Stimulated activated CD4-positive, alpha-beta T cell treated with anti-CD3 and anti-CD28 coated beads, TNF-alpha, amount 100 ng/mL, for 48 hours (primary cell): ENCODE measurements around the gene REXO5.
"Not testable (repeated sequence)": the region's sequence is repeated elsewhere in the genome, so short reads cannot be mapped to it uniquely, and the experiment has no call there.

ENCODE experiments used
- DNase-seq, 3 donors: peaks; one replicate each; pipeline ENCODE4 v3.0.0-alpha.2; 2020; ENCODE audit warnings: low read depth in 3 of 3

Gene REXO5

DNA sequence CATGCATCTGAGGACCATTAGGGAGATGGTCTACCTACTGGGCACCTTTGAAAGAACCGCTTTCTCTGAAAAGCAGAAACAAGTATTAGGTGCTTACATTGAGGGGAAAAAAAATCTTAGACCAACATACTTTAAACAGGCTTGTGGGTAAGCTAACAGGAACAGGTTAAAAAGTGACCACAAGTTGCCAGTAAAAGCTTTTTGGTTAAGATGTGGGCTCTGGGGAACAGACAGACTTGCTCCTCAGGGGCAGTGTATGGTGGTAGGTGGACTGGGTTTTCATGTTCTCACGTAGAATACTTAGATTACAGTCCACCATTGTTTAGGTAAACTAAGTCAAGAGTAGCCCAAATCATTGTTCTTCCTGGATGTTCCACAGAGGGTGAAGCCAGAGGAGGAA, 41.2 kb downstream of the REXO5 start:
- no peak for DNase-seq

DNA sequence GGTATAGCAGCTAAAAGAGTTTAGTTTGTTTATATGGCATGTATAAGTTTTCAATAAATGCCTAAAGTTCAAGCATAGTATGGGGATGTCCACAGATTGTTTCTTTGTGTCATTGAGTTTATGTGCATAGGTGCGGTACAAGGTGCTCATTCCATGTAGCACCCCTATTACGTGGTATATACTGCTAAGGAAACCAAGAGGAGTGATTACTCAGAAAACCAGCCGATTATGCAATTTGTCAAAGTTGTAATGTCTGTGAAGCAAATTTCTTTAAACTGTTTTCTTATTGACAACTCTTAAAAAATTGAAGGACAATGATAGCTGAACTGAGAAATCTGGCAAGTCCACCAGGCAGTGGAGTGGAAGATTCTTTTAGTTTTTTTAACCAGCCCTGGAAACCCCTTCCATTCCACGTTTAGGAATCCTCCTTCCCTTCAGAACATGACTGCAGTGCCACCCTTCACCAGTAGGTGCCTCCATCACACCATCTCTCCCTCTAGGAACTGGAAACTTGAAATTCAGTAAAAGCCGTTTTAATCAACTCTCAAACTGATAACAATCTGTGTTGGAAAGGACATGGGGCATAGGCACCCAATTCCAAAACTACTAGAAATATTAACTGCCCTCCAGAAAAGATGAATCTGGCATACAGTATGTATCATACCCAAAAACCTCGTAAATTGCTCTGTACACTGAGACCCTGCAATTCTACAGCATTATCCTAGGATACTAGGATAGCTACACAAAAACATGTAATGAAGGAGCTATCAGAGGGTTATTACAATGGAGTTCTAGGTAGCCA, 43.5 kb downstream of the REXO5 start:
- peak; percentile 16 to 47 (median 46) for DNase-seq

DNA sequence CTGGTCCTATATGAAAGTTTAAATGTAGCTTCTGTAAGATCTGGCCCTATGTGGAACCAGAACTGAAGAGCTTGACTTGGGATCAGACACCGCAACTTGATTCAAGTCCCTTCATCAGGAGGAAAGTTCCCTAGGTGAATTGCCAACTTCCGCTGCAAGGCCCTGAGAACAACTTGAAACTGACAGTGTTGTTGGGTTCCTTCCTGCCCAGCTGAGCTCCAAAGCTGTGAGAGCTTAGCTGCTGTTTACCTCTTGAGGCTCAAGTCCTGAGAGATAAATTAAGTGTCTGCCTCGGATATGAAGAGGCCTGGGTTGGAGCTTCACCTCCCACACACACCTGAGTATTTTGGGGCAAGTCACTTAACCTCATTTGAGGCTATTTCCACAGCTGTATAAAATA, 44.7 kb downstream of the REXO5 start:
- DNase-seq = no peak

DNA sequence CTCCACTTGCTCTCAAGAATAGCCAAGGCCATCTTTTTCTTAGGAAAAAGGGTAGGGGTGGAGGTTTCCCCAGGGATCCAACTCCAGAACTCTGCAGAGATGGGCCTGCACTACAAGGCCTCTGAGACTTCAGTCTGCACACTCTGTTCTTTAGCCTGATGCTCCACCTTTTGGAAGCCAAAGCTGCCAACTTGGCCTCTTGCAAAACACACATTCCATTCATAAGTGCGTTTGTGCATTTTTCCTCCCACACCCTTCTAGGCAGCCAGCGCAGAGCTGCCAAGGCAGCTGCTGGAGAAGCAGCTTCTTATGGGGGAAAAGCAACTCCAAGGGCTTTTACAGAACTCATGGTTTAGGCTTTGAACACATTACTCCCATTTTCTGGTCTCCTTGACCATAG, 45.3 kb downstream of the REXO5 start:
- DNase-seq = no peak

DNA sequence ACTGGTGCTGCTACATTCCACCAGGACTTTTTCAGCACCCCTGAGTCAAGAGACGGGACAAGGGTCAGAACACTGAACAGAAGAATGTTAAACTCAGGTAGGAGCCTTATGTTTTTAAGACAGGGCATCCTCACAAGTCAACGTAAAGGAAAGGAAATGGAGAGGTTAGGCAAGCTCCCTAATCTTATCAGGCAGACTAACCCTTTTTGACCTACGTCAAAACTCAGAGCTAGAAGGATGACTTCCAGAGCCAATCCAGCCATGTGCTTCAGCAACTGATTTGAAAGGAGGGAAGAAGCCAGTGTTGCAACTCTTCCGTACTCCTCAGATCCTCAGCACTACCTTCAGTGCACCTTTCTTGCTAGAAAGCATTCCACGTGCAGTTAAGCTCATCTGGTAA, 46.8 kb downstream of the REXO5 start:
- no peak for DNase-seq

DNA sequence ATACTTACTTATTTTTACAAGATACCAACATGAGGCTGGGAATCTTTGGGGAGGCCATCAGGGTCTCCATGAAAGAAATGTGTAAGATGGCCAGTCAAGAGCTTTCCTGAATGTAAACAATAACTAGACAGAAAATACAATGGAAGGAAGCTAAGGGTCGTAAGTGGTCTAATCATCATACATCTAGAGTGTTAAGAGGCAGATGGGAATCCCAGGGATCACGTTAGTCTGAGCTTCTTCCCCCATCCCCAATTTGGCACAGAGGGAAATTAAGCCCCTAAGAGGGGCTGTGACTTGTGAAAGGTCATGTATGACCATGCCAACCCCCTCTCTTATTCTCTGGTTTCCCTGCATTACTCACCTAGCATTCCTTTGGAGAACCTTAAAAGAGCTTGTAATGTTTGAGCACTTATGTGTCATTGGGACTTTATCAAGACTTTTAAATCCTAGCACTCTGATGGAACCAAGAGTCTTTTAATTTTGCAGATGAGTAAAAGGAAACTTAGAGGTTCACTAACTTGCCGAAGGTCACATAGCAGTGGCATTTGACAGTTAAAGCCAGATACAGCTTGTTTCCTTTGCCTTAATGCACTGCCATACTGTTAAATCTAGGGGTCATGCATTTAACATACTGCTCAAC, 47.8 kb downstream of the REXO5 start:
- no peak for DNase-seq

DNA sequence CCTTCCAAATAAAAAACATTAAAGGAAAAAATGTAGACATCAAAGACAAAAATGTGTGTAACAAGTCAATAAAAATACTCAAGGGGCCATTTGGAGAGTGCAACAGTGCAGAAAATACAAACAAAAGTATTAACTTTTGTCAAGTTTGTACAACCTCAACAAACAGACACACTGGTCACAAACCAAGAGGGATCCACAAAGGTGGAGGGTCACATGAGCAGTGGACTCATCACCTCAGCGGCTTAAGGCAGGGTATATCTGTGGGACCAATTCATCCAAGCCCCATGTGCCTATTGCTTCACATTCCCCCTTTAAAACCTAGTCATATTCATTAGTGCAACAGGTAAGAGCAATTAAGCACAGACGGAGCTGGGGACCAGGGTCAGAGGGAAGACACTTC, 48.6 kb downstream of the REXO5 start:
- no peak for DNase-seq

DNA sequence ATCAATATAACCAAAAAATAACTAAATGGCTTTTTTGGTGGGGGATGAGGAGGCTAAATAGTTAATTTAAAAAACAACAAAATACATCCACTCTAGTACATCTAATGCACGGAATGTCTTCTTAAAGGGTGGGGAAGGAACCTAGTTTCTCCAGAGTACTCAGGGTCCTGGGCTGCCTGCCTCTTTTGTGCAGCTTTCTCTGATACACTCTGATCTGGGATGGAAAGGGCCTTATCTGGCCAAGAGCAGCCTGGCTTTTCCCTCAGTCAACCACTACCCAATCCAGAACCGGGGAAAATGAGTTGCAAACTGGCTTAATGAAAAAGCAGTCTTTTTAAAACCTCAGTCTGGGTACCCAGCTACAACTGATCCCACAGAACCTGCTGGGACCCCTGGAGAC, 51.0 kb downstream of the REXO5 start:
- DNase-seq = no peak

DNA sequence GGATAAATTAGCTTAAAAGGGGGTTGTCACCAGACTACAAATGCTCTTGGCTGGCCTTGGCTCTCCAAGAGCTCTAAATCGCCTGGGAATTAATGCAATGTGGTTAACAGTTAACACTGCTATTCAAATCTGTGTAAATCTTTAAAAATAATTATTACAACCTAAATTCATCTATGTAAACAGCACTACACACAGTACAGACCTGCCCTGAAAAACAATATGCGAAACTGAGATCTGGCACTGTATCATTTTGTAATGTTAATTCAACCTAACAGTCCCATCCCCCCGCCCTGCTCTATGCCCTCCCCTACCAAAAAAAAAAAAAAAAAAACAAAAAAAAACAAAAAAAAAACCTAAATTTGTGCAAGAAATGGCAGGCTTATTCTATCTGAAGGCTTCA, 52.9 kb downstream of the REXO5 start:
- no peak for DNase-seq

DNA sequence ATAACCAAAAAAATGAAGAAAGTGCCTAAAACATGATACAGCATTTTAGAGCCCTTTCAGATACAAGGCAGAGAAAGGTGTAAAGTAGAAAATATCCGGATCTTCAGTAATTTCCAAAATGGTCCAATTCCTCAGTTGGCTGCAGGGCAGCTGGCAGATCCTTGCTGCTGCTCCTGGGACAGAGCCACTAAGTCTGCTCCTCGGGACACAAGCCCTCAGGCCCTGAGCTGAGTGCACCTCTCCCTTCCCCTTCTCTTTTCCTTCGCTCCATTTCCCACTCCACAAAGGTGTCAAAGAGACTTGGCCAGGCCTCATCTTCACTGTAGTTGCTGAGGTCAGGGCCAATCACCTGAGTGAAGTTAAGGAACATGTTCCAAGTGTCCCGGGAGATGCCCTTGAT, 53.4 kb downstream of the REXO5 start:
- DNase-seq = no peak

DNA sequence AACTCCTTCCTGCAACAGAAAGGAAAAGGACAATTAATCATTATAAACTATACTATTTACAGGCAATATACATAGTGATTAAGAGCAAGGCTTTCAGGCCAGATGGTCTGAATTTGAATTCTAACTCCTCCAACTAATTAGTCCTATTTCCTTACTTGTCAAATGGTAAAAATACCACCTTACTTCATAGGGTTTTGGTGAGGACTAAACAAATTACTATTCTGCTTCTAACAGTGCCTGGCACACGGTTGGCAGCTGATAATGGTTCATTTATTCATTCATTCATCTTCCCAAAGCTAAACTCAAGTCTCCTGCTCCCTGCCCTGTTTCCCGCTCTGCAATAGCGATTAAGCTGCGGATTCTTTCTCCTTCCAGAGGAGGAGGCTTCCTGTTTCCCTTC, 54.0 kb downstream of the REXO5 start:
- no peak for DNase-seq

DNA sequence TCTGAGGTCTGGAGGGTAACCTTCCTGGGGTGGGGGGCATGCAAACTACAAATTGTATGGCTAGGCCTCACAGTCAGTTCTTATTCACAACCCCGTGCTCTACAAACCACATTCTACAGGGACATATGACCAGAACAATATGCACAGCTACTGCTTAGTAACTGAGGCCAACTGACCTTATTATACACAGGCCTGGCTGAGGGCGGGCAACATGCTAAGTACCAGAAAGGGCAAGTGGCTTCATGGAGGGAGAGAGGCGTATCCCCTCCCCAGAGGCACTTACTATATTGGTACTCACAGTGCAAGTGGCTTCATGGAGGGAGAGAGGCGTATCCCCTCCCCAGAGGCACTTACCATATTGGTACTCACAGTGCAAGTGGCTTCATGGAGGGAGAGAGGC, 54.7 kb downstream of the REXO5 start:
- not testable (repeated sequence) for DNase-seq

DNA sequence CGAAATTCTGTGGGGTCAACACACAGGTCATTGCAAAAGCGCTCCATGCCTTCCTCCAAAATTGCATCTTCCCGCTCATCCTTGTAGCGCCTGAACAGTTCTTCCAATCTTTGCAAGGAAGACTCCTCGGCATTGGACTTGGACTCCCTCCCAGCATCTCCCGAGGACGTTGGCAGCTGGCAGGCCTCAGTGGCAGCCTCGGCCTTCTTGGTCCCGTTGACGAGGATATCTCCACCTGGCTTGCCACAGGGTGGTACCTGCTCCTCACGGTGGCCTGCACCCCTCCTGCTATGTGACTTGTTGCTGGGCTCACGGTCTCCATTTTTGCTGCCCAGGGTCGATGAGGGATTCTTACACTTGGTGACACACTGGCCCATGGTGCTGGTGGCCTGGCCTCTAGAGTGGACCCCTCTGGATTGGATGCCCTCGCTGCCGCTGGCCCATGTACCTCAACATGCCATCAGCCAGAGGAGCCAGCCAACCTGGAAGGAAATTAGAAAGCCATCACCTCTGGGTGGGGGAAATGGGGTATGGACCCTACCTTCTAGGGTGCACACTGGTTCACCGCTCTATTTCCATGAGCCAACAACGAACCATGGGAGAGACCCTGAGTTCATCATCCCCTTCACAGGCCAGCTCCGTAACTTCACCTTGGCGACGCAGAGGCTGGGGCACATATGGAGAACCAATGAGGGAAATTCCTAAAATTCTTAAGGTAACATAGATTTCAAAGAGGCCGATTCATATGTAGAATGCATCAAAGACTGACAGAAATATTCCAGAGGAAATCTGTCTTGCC, 56.0 kb downstream of the REXO5 start:
- no peak for DNase-seq

DNA sequence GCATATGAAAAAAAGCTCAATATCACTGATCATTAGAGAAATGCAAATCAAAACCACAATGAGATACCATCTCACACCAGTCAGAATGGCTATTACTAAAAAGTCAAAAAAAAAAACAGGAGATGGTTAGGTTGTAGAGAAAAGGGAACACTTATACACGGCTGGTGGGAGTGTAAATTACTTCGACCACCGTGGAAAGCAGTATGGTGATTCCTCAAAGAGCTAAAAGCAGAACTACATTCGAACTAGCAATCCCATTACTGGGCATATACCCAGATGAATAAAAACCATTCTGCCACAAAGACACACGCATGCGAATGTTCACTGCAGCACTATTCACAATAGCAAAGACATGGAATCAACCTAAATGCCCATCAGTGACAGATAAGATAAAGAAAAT, 58.0 kb downstream of the REXO5 start:
- DNase-seq = not testable (repeated sequence)

DNA sequence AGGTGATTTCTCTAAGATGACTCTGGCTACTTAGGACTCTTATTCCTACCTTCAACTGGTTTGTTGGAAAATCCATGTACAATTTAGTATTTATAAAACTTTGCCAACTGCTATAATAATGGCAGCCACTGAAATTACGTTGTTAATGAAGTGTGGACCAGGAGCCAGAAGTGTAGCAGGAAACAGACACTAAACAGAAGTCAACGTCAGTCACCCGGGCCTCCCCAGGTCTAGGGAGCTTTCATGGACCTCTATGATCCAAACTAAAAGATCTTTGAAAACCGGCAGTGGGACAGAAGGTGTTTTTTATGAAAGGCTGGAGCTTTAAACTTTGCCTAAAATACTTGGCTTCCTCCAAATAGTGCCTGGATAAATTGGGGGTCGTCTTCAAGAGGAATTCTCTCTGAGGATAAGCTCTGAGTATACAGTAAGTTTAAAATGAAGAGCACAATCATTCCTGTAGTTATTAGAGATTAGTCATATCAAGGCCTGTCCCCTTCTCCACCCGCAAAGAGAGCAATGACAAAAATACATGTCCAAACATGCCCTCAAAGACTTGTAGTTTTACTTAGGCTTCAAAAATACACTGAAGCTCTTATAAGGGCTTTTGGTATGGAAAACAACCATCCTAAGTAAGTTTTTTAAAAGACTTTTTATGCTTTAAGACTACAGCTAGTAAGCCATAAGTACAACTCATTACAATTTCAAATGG, 59.2 kb downstream of the REXO5 start:
- no peak for DNase-seq

DNA sequence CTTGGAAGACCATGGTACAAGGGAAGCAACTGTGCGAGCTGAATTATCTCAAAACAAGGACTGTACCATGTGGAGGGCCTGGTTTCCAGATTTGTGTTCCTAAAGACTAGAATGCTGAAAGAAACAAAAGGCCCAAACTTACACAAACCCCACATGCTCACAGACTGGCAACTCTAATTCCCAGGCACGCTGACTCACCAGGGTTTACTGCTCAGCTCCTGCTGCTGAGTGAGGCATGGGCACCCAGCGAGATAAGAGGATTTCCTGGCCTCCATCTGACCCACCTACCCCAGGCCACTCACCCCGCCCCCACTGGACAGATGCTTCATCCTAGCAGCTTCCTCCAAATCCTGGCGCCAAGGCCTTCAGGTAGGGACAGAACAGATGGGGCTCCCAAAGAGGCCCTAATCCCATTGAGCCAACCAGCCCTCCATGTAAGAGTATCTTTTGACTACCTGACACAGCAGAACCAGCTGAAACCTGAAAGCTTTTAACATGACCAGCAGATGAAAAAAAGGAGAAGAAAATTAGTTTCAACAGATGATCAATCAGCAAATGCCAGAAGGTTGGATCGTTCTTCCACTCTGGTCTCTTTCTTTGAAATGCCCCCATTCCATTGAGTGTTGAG, 59.9 kb downstream of the REXO5 start:
- DNase-seq = no peak

DNA sequence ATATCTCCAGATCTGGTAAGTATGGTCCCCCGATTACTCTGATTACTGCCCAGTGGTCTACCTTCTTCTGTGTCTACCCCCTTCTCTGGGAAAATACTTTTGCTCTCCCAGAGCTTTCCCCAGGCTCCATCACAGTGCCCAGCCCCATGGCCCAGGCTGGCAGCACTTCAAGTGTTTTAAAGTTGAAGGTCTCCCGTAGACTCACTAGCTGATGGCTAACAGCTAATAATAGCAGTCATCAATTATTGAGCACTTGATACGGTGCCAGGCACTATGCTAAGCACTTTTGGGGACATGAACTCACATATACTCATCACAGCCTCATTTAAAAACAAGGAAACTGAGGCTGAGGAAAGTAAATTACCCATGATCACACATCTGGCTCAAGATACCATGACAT, 60.5 kb downstream of the REXO5 start:
- no peak for DNase-seq

DNA sequence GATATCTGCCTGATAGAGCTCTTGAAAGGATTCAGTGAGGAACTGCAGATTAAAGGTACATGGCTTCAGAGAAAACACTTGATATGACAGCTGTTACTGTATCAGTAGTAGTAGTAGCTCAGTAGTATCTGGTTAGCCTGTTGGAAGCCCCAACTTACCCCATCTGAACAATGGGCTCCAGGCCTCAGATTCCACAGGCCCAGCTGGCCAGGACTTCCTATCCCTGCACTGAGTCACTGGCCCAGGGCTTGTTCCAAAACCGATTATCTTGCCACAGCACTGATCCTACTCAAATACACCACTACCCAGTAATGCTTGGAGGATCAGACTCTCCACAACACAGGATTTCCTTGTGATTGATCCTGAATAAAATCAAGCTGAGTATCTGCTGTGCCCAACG, 61.3 kb downstream of the REXO5 start:
- DNase-seq = no peak

DNA sequence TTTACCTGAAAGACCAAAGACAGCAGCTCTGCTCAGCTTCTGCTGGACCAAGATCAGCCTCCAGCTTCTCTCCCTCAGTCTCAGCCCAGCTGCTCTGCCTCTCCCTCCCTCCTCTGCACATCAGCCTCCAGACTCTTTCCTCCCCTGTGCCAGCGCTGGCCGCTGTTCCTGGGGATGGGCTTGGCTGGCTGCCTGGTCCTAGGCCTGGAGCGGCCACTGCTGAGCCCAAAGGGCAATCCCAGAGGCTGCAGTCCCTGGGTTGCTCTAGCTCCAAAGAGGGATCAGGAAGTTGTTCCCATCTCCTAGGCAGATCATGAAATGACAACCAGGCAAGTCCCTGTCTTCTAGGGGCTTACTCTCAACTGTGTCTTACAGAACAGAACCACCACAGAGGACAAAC, 62.6 kb downstream of the REXO5 start:
- no peak for DNase-seq

DNA sequence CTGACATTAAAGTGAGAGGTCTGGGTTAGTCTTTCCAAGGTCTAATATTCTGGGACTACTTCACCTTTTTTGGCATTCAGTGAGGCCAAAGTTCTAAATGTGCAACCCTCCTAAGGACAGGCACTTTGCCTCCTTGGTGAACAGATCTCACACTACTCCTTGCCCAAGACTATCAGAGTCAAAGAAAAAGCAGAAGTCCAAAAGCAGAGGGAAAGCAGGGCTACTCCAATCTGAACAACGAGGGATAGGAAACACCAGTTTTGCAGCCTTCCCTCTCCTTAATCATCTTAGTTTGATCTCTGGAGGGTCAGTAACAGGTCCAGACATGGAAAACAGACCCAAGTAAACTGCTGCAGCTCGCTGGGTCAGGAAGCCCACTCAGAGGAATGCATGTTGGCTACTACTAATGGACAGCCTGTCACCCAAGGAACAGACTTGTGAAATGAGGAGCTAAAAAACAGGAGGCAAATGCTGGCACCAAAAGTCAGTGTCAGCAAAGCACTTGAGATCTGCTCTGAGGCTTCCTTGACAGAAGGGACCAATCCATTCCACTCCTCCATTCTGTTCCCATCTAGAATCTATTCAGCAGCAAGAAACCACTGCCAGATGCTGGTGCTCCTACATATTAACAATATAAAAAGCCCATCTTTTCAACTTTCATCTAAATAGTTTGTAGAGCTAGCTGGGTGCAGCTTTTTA, 63.9 kb downstream of the REXO5 start:
- DNase-seq = no peak

DNA sequence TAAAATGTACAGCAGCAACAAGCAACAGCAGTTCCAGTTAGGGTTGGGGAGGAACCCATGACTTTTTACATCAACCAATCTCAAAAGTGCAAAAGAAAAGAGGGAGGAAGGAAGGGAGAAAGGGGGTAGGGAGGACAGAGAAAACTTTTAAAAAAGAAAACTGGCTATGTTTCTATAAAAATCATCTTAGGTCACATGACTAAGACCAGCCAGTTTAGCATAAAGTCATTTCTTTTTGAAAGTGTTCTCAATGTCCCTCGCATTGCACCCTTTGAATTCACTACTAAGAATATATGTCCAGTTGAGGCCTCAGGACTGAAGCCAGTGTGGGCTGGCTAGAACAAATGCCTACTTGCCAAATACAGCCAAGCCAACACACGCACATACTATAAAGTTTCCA, 64.9 kb downstream of the REXO5 start:
- no peak for DNase-seq
